ENCODE data around the gene PMEPA1.

The PMEPA1 gene

DNA sequence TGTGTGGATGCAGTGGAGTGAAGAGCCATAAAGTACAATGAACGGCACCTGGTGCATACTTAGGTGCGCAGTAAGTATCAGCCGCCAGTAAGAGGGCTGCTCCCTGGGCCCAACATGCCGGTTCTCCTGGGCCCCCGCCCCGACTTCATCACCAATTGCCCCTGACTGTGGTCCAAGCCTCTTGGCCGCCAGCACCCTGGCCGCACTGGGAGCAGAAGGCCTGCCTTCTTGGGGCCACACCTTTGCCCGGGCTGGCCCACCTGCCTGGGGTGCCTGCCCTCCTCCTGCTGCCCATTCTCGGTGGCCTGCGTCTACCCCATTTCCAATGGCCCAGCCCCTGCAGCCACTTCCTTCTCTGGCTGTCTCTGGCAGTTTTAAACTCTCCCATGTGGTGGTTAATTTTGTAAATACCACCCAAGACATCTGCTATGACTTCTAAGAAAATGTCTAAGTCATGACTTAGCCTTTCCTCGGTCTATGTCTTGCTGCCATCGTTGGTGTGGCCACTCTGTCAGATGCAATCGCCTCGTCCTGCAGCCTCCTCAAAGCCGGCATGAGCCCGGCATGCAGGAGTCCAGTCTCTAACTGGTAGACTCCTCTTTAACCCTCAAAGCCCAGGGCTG, 36.8 kb downstream of the PMEPA1 start:
- DNase-seq: no peak

DNA sequence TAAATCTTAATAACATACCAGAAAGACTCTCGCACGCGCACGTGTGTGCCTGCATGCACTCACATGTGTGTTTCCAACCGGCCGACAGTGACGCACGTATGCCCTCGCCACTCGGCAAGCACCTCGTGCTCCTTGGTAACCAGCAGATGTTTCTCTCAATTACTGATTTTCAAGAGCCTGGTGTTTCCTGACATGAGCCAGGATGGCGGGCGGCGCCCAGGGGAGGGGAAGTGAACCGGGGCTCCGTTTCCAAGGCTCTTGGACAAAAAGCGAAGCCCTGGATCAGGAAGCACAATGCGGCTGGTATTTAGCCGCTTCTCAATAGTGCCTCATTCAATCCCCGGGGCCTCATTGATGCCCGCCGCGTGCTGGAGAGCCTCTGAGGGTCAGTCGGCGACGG, 37.7 kb downstream of the PMEPA1 start:
- peak; percentile 90 for DNase-seq

DNA sequence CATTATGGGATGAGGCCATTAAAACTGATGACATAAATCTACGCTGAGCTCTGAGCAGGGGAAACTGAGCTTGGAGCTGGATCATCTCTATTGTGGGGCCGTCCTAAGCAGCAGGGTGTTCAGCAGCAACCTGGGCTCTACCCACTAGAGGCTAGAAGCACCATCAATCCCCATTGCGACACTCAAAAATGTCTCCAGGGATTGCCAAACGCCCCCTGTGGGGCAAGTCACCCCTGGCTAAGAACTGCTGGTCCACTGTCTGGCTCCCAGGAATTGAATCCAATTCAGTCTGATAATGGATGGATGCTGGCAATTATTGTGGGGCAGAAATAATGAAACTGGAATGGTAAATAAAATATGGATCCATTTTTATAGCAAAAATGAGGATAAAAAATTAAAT, 38.2 kb downstream of the PMEPA1 start:
- DNase-seq: no peak

DNA sequence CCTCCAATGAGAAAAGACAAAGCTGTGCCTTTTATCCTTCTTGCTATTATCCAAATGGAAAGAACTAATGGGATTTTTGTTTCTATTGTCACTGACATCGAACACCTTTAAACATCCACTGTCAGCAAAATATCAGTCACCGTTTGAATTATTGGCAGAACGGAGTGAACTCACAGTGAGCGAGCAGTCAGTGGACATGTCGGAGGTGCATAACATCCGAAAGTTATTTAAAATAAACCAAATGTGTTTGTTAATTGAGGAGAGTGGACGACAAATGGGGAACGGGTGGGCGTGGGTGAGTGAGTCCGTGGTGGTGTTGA, 38.8 kb downstream of the PMEPA1 start:
- DNase-seq: no peak

DNA sequence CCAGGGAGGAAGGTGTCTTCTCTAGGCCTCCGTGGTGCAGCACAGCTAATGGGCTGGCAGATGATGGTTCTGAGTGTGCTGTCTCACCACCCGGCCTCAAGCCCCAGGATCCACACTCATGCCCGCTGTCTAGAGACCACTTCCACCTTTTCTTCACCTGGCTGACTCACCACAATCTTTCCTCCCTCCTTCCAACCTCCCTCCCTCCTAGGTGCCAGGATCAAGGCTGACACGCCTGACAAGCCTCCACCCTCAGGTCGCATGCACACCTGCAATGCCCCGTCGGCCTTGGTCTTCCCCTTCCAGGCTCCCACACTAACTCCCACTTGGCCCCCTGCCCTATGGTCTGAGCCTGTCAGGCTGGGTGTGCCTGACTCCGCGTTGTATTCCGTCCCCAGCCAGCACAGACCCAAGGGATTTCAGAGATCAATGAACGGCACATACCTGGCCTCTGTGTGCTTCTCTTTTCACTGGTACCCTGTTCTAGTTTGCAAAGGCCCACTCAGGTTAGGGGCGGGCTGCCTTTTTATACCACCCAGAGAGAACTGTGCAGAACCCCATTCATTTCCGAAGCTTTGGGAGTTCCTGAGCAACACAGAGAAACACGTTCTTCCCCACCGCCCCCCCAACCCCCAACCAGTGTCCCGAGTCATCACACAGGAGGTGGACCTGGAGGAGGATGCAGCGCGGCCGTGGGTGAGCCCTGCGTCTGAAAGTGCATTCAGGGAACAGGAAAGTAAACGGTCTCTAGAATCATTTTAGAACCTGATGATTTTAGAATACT, 39.3 kb downstream of the PMEPA1 start:
- DNase-seq: no peak

DNA sequence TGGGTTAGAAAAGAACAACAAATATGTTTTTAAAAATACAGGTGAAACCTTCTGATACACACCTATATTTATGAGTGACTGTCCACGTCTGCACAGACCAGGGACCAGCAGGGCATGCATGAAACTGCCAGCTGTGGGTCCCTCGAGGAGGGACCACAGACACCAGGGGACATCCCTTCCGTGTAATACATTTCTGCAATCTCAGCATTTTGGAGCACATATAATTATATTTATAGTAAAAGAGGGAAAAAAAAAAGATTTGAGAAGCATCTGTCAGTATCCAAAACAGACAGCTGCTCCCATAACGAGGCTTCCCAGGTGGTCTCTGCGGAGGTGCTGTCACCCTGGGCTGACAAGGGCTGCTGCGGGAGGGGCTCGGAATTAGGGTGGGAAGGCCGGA, 40.2 kb downstream of the PMEPA1 start:
- no peak for DNase-seq

DNA sequence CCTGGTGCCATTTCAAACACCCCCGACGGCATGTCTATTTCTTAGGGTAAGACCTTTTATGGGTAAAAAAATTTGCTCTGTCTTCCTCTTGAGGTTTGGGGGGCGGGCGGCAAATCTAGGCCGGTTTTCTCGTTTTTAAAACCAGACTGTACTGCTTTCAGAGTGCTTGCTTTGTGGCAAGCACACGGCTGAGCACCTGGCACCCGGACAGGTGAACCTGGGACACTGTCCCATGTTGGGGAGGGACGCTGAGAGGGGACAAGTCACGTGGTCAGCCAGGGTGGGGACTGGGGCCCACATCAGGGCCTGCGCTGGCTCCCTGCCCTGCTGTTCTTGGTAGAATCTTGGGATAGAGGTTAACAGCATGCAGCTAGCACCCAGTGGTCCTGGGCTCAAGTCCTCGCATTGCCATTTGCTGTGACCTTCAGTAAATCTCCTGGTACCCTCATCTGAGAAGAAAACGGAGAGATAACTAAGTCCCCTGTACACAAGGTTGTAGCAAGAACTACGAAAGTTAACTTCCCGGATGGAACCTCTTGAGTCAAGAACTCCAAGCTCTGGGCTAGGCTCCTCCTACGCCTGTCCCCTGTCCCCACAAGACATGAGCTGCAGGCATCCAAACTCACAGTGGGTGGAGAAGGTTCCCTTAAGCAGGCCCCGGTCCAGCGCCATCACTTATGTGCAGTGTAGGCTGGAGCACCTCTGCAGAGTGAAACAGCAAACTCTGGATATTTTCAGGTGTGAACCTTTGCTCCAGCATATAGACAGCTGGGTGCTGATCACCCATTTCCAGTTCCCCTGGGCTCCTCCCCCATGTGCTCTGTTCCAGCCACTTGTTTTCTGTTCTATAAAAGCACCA, 41.7 kb downstream of the PMEPA1 start:
- DNase-seq: no peak

DNA sequence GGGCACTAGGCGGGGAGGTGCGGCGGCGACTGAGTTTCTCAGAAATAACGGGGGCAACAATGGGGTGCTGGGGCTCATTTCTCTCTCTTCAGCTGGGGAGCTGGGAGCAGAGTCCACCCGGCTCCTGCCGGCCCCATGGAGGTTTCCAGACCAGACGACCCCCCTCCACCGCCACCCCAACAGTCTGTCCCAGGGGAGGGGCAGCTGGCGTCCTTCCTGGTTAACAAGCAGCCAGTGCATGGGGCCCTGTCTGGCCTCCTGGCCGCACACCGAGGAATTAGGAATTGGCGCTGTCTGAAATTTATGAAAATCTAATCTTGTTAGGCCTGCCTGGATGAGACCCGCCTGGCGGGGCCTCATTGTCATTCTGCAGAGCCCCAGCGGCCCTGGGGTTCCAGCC, 42.4 kb downstream of the PMEPA1 start:
- no peak for DNase-seq

DNA sequence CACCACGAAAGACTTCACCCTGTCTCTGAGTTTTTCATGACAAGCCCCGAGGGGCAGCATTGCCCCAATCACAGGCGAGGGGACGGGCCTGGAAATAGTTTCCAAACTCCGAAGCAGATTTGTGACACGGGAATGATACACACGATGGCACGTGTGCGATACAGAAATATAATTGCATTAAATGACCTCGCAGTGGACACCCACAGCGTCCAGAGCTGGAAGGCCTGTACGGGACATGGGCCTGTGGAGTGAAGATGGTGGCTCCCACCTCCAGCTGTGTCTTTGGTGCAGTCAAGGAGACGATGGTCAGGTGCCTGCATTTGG, 43.0 kb downstream of the PMEPA1 start:
- DNase-seq: no peak

DNA sequence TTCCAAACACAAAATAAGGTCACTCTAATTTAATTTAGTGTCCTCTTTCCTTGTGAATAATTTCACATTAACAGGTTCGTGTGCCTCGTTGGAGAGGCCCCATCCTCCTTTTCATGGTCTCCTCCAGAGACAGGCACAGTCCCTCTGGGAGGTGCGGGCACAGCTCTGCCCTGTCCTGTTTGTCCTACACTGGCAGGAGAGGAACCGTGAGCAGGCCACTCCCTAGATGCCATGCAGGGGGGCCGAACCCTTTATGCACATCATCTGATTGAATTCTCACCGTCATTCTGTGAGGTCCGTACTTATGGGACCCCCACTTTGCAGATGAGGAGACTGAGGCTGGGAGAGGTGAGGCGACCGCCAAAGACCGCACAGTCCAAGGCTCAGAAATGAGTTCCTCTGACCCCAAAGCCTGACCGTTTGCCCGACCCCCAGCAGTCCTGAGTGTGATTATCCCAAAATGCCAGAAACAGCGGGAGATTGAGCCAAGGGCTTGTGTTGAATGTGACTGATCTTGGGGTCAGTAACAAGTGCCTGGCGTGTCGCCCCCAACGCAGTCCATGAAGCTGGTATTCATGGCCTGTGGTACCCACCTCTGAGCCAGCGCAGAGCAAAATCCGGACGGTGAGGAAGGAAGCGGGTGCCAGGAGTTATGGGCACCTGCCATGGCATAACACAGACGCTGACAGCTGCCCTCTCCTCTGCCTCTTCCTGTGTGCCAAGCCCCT, 43.5 kb downstream of the PMEPA1 start:
- no peak for DNase-seq

DNA sequence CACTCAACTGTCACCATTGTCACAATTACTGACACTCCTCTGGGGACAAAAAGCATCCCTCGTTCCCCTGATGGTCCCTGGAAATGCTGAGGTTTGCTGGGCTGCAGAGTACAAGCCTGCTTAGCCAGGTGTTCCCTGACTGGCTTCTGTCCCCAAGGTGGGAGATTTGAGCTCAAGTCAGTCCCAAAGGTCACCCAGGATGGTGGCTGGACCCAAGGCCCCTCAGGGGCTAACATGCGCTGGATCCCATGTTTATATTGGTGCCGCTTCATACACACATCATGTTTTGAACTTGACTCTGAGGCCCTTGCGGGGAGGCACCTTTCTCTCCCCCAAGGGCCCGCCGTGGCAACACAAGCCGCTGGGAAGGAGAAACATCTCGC, 44.2 kb downstream of the PMEPA1 start:
- DNase-seq: no peak

DNA sequence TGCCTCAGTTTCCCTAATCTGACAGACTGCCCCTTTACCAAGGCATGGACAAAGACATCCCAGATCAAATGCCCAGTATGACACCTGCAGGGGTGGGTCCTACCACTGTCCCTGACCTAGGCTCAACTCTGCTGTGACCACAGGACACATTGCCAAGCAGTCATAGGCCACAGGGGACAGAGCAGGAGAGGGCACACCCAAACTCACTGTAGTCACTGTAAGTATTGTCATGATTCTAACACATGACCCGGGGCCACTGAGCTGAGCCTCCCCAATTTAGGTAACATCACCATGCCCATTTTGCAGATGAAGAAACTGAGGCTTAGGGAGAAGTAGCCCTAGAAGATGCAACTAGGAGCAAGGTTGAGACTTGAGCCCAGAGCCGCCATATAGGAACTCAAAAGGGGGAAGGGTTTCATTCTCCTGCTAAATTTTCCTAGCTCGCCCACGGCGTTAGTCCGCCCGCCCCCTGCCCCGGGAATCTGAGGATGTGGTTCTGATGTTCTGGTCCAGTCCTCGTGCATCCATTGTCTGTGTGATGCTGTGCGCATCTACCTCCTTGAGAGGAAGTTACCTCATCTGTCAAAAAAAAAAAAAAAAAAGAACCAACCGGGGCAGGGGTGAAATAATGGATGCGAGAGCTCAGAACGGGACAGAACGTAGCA, 44.8 kb downstream of the PMEPA1 start:
- DNase-seq: no peak

DNA sequence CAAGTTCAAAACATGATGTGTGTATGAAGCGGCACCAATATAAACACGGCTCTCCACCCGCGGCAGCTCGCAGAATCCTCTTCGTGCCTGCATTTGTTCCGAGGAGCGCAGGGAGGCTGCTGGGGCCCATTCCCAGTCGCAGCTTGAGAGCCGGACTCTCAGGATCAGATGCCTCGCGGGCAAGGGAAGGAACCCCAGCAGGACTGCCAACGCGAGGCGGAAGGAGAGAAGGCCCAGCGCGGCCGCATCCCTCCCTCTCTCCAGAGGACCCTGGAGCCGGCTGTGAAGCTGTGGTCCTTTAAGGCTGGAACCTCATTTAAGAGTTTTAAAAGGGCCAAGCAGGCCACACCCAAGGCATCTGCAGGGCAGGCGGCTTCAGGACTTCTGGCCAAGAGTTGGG, 45.3 kb downstream of the PMEPA1 start:
- no peak for DNase-seq

DNA sequence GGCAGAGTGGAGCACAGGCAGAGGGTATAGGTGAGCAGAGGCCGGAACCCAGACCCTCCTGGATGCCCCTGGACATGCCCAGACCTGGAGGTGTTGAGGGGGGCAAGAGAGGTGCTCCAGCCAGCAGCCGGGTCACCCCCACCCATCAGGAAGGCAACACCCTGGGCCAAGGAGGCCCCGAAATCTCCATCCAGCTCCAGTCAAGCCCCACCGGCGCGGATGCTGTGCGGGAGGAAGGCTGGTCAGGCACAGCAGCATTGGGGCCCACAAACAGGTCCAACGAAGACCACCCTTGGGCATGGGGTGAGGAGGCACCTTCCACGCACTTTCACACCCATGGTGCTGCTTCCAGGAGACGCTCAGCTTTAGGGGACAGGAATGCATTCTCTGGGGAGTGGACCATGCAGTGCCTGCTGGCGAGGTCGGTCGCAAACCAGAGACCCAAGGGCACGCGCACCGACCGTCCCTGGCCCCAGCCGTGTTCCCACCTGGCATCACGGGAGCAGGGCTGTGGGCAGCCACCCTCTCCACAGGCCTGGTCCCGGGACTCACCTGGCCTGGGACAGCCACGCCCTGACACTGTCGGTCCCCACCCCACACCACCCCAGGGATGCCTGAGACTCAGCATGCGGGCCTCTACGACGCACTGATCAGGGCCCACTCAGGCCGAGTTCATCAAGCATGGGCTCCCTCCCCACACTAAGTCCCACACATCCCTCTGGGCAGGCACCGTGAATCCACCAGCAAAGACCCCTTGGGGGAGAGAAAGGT, 45.9 kb downstream of the PMEPA1 start:
- DNase-seq: no peak

DNA sequence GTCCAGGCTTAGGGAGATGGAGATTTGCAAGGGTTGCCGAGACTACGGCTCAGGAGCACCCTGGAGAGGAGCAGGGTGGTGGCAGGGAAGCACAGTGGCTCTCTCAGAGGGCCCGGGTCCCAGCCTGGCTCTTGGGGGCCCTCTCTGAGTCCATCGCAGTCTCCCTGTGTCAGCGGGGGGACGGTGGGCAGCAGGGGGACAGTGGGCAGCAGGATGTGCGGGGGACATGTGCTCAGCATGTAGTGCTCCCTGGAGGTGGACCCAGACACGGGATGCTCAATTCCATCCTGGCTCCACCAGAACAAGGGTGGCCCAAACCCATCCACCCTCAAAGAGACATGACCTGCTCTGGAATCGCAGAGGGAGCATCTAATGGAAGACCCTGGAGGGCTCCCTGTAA, 46.6 kb downstream of the PMEPA1 start:
- DNase-seq: no peak

DNA sequence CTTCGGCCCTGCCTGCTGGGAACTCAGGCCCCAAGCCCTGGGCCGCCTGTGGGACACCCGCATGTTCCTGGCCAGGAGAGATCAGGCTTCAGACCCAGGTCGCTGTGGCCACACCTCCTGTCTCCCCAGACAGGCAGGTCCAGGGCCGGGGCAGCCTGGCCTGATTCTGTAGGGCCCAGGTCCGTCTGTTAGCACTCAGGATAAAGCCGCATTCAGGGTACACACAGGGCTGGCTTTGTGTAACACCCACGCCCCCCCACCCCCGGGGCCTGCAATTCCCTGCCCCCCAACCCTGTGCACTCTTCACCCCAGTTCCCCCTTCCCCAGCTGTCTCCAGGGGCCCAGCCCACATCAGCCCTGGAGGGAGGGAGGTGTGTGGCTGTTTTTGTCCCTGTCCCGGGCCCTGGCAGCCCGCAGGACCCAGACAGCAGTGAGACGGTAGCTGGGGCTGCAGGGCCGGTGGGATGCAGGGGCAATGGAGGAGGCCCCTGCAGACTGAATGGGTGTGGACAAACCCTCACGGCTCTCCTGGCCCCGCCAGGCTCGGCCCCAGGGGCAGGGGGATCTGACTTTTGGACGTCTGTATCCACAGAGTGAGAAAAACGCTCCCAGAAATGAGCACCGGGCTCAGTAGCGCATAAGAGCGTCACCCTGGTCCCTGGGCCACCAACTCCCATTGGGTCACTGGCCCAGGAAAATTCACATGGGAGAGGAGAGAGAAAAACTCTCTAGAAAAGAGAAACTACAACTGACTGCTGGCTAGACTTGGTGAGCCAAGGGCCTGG, 47.2 kb downstream of the PMEPA1 start:
- no peak for DNase-seq

DNA sequence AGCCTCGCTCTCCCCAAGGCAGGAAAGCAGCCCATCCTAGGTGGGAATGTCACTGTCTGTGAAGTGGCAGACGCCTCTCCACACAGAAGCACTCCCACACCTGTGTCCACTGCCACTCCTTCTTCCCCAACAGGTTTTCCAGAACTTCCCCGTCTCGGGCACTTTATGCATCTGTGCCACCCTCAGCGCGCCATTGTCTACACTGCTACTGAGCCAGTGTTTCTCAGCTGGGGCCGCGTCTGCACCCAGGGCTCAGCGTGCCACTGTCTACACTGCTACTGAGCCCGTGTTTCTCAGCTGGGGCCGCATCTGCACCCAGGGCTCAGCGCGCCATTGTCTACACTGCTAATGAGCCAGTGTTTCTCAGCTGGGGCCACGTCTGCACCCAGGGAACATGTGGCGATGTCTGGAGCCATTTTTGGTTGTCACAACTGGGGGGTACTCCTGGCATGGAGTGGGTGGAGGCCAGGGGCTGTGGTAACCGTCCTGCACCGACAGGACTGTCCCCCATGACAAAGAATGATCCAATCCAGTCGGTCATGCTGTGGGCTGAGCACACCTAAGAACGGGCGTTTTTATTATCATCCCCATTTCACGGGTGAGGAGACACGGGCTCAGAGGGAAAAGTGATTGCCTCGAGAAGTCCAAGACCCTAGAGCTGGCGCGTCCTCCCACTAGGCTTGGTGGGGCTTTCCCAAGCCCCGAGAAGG, 47.9 kb downstream of the PMEPA1 start:
- DNase-seq: no peak

DNA sequence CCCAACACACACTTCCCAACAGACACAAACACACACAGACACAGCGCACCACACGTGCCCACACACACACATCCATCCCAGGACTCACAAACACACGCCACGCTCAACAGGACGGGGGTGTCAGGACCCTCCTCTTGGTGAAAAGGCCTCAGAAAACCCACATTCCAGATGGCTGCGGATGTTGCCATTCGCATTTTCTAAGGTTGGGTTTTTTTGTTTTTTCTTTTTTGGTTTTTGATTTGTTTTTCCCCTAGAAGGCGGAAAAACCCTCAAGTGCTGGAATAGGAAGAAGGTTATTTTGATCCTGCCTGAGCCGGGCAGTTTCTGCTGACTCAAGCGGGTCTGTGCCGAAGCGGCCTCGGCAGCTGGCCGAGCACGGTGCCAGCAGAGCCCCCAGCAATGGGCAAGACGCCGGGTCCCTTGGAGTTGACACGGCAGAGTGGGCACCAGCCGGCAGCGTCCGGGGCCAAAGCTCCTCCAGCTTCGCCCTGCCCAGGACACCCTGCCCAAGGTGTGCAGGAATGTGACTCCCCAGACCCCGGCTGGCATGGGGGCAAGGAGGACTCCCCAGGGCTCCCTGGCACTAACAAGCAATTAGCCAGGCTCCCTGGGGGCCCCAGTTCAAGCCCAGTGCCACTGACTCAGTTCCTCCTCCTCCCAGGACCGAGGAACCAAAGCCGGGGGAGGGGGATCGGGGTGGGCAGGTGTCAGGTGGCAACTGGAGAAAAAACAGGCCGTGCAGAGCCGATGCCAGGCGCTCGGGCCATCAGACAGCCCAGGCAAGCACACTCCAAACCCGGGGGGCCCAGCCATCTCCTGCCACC, 48.7 kb downstream of the PMEPA1 start:
- no peak for DNase-seq

DNA sequence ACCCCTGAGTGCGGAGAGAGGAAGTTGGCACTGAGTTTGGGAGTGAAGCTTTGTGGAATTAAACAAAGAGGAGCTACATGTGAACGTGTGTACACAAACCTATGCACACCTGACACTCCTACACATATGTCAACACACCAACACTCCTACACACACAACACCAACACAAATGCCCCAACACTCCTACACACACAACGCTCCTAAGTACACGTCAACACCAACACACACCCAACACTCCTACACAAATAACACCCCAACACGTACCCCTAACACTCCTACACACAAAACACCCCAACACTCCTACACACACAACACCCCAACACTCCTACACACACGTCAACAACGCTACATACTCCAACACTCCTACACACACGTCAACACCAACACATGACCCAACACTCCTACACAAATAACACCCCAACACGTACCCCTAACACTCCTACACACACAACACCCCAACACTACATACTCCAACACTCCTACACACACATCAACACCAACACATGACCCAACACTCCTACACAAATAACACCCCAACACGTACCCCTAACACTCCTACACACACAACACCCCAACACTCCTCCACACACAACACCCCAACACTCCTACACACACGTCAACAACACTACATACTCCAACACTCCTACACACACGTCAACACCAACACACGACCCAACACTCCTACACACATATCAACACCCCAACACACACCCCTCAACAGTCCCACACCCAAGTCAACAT, 49.5 kb downstream of the PMEPA1 start:
- no peak for DNase-seq

Data from SHP77 treated with DMSO at 0.1 percent for 48 hours (cell line).